Measurements from ENCODE around the gene PARP1.

- TF ChIP-seq CTCF (IDR thresholded peaks at IDR 0.05) (no peak), POLR2A (IDR thresholded peaks at IDR 0.05) (no peak)
These were observed 21.0 kb upstream of the PARP1 start for GRCh38 chr1:226428791-226429461.
